NB4 (cell line): ENCODE measurements around the gene CIC.

Experiments
- MYC ChIP-seq: IDR thresholded peaks from 2 replicates; pipeline ENCODE4 v1.6.1; 2011; ENCODE audit warnings: low read depth, low read length
- POLR2A ChIP-seq: IDR thresholded peaks from 2 replicates; pipeline ENCODE4 v1.6.1; 2011; ENCODE audit warnings: mild to moderate bottlenecking; ENCODE audit not compliant: insufficient read length; ENCODE audit errors: extremely low read depth
- TF ChIP-seq, protein P1 (sequence below): IDR thresholded peaks from one replicate; pipeline ENCODE4 v1.5.1; 2012; ENCODE audit warnings: low read depth, low read length

DNA sequence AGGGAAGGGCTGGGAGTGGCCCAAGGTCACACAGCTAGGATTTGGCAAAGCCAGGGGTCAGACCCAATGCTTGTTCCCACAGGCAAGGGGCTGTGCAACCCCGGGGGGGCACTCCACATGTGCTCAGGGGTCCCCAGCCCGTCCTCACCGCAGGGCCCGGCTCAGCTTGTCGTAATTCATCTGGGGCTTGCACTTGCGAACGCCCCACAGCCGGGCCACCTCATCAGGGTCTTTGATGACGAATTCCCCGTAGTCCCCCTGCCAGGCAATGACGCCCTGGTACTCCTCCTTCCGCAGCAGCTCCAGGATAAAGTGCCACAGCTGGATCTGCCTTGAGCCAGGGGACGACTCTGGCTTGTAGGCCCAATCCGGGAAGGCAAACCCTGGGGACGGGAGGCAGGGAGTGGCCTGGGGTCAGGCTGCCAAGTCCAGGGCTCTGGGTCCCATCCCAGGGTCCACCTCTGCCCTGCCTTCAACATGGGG is 18.8 kb upstream of the CIC start:
- TF ChIP-seq MYC (no peak), POLR2A (no peak)
- TF ChIP-seq, protein P1, sequence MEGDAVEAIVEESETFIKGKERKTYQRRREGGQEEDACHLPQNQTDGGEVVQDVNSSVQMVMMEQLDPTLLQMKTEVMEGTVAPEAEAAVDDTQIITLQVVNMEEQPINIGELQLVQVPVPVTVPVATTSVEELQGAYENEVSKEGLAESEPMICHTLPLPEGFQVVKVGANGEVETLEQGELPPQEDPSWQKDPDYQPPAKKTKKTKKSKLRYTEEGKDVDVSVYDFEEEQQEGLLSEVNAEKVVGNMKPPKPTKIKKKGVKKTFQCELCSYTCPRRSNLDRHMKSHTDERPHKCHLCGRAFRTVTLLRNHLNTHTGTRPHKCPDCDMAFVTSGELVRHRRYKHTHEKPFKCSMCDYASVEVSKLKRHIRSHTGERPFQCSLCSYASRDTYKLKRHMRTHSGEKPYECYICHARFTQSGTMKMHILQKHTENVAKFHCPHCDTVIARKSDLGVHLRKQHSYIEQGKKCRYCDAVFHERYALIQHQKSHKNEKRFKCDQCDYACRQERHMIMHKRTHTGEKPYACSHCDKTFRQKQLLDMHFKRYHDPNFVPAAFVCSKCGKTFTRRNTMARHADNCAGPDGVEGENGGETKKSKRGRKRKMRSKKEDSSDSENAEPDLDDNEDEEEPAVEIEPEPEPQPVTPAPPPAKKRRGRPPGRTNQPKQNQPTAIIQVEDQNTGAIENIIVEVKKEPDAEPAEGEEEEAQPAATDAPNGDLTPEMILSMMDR = no peak
